Spleen (tissue), 11 donors: ENCODE data around the gene CYP1A2. TPM values are rescaled to one million over a fixed set of nuclear protein-coding genes. Genes with fewer than 3 reads are reported as not detected.

ENCODE experiments used
- DNase-seq: peaks from one replicate; pipeline ENCODE4 v3.0.0-alpha.2; 2020
- H3K27ac ChIP-seq, 8 donors: fragments of 200-600 bp; sonication (generic) in 7 of 8; 1 replicate in 4 of 8; 2 replicates in 4 of 8; pipeline versions ENCODE4 v1.5.0 to v1.8.0; 2016 to 2021; ENCODE audit warnings: inconsistent platforms in 4 of 8, mild to moderate bottlenecking in 4 of 8, moderate library complexity in 1 of 8
- H3K27me3 ChIP-seq, 7 donors: fragments of 200-600 bp; sonication (generic) in 6 of 7; replicated peaks in 1 of 7; 1 replicate in 4 of 7; 2 replicates in 3 of 7; pipeline versions ENCODE4 v1.5.0 to v1.8.0; 2016 to 2021; ENCODE audit warnings: inconsistent platforms in 3 of 7, mild to moderate bottlenecking in 1 of 7
- H3K36me3 ChIP-seq, 6 donors: fragments of 200-600 bp; sonication (generic) in 5 of 6; 1 replicate in 4 of 6; 2 replicates in 2 of 6; pipeline versions ENCODE4 v1.5.0 to v1.8.0; 2016 to 2021; ENCODE audit warnings: inconsistent platforms in 2 of 6
- H3K4me1 ChIP-seq, 6 donors: fragments of 200-600 bp; sonication (generic) in 5 of 6; 1 replicate in 3 of 6; 2 replicates in 3 of 6; pipeline versions ENCODE4 v1.5.0 to v1.8.0; 2016 to 2021; ENCODE audit warnings: inconsistent platforms in 3 of 6
- H3K4me3 ChIP-seq, 8 donors: fragments of 200-600 bp; sonication (generic) in 7 of 8; 1 replicate in 4 of 8; 2 replicates in 4 of 8; pipeline versions ENCODE4 v1.5.0 to v1.8.0; 2016 to 2021; ENCODE audit warnings: inconsistent platforms in 4 of 8, mild to moderate bottlenecking in 4 of 8, moderate library complexity in 2 of 8
- H3K9me3 ChIP-seq, 8 donors: fragments of 200-600 bp; sonication (generic) in 7 of 8; 1 replicate in 4 of 8; 2 replicates in 4 of 8; pipeline versions ENCODE4 v1.5.0 to v1.8.0; 2016 to 2021; ENCODE audit warnings: inconsistent platforms in 4 of 8
- POLR2A ChIP-seq, 3 donors: fragments of 450-650 bp; IDR thresholded peaks; one replicate each; pipeline ENCODE4 v1.5.1; 2017; ENCODE audit warnings: antibody characterized with exemption in 3 of 3, mild to moderate bottlenecking in 1 of 3
- POLR2AphosphoS5 ChIP-seq, 3 donors: sonication (generic); formaldehyde crosslinking; IDR thresholded peaks; one replicate each; pipeline ENCODE4 v1.5.1; 2017; ENCODE audit warnings: antibody characterized with exemption in 3 of 3
- WGBS, 5 donors: extraction: QIAGEN DNeasy Blood & Tissue Kit in 3 of 5; methylation state at CpG; one replicate each; pipeline versions ENCODE4 v1.1.5 to v1.1.7; 2013 to 2018; 5-methylcytosine and 5-hydroxymethylcytosine counted together
- intact Hi-C: fragments of 100-400 bp; cut with DNase I; formaldehyde crosslinking; loops from one replicate; pipeline ENCODE4 v1.15.0; 2023; ENCODE audit warnings: low total_unique reads
- polyA plus RNA-seq, 3 donors: library from polyadenylated mRNA; stranded (reverse); fragments of 200-250 nt; gene quantifications; one replicate each; pipeline ENCODE4 v1.2.1, GENCODE V29; 2013
- total RNA-seq, 7 donors: library from RNA; depleted of rRNA in 3 of 7; stranded (reverse); fragments of >200 nt in 3 of 7; fragmentation: NEBNext Ultra II Directional in 4 of 7; extraction: Animal tissue kit (Norgen Biotek cat#: 25700) in 4 of 7; gene quantifications; one replicate each; pipeline versions ENCODE4 v1.1.0 to v1.2.1, GENCODE V29; 2016 to 2021
- TF ChIP-seq, protein P1 (sequence below), 11 experiments: fragments of 200-600 bp in 7 of 11; fragments of 450-650 bp in 4 of 11; sonication (generic) in 4 of 11; IDR thresholded peaks in 8 of 11; conservative IDR thresholded peaks in 3 of 11; 1 replicate in 7 of 11; 2 replicates in 4 of 11; pipeline versions ENCODE4 v1.4.0 to v1.8.0; 2016 to 2021; ENCODE audit warnings: antibody characterized with exemption in 11 of 11, inconsistent platforms in 4 of 11, mild to moderate bottlenecking in 1 of 11
- donor health status: healthy with polysubstance abuse.
- donor health status: DM: no; HTN: no; CAD: no; lungs with moderate emphysema.
- donor health status: DM: no; HTN: no; CAD: no.
- donor health status: Bipolar disorder and iron deficiency.
- donor health status: healthy.
- donor health status: DM: no; HTN: no; CAD: no.
- donor health status: DM: yes; HTN: yes; CAD: no.

The CYP1A2 gene
- total and polyA plus RNA-seq, 10 donors, result not detected

DNA sequence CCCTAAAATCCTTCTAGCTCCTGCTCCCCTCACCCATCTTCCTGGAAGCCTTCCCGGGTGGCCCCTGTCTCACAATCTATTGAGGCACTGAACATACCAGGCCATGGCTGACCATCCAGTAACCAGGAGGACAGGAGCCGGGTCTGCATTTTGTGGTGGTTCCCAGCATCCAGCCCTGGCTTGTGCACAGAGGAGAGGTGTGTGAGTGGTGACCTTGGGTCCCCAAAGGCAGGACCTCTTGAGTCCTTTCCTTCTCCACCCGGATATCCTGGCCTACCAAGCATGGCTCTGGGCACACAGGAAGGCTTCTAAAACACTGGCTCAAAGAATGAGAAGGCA, 41.1 kb downstream of the CYP1A2 start:
- peaks cover 0 to 45% (median 0%) of the 10 kb centered on the region in 6 donors for H3K36me3 ChIP-seq
- 3 to 13% (median 10%) methylated on average over 3 of the region's 3 CpGs for WGBS, 5 donors
- no peak for DNase-seq
- H3K27ac ChIP-seq, result peak overlapping the region; percentile 94 to 99 (median 96)
- intact Hi-C loops, result no loop called here
- peak overlapping the region; percentile 45 to 98 (median 51) for H3K4me3 ChIP-seq
- H3K9me3 ChIP-seq, result no peaks in the 10 kb centered on the region
- no peaks in the 10 kb centered on the region for H3K27me3 ChIP-seq
- no peak for TF ChIP-seq POLR2AphosphoS5 (IDR thresholded peaks at IDR 0.05)
- no peak for TF ChIP-seq POLR2A (IDR thresholded peaks at IDR 0.05)
- TF ChIP-seq, protein P1, sequence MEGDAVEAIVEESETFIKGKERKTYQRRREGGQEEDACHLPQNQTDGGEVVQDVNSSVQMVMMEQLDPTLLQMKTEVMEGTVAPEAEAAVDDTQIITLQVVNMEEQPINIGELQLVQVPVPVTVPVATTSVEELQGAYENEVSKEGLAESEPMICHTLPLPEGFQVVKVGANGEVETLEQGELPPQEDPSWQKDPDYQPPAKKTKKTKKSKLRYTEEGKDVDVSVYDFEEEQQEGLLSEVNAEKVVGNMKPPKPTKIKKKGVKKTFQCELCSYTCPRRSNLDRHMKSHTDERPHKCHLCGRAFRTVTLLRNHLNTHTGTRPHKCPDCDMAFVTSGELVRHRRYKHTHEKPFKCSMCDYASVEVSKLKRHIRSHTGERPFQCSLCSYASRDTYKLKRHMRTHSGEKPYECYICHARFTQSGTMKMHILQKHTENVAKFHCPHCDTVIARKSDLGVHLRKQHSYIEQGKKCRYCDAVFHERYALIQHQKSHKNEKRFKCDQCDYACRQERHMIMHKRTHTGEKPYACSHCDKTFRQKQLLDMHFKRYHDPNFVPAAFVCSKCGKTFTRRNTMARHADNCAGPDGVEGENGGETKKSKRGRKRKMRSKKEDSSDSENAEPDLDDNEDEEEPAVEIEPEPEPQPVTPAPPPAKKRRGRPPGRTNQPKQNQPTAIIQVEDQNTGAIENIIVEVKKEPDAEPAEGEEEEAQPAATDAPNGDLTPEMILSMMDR (IDR thresholded peaks at IDR 0.05 in 8 of 11, conservative IDR thresholded peaks at IDR 0.05 in 3 of 11), result no peak
- peaks cover 93 to 100% (median 99%) of the 10 kb centered on the region in 6 donors for H3K4me1 ChIP-seq

DNA sequence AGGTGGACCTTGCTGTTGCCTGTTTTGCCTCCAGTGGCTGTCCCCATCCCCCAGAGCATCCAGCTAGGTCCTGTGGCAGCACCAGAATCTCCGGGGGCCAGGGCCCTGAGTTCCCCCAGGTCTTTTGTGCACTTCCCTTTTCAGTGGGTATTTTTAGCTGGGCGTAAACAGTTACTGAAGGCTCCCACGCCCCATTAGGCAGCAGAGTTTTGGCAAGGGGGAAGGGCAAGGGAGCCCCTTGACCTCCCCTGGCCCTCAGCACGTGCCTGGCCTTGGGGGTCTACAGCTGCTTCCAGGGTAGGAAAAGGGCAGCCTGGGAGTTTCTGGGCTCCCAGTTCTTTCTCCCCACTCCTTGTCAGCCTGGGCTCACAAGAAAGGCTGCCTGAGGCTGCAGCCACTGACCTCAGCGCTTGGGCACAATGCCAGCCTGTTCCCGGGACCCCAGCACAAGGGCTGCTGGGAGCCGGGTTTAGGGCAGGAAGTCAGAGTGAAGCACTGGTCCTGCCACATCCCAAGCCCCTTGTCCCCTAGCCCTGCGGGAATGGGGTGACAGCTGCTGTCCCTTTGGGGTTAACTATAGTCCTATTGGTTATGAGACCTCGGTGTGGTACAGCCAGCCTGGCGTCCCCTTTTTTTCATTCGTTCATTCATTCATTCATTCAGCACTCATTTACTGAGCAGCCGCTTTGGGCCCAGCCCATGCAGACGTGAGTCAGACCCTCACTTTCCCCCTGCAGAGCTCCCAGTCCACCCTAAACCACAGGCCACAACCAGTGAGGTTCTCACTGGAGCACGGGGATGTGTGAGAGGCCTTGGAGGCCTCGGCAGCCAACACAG, 41.7 kb downstream of the CYP1A2 start:
- 3 to 7% (median 5%) methylated on average over 15 of the region's 15 CpGs for WGBS, 5 donors
- peak overlapping the region in 7 of 8 donors; percentile 46 to 98 (median 52) for H3K4me3 ChIP-seq

DNA sequence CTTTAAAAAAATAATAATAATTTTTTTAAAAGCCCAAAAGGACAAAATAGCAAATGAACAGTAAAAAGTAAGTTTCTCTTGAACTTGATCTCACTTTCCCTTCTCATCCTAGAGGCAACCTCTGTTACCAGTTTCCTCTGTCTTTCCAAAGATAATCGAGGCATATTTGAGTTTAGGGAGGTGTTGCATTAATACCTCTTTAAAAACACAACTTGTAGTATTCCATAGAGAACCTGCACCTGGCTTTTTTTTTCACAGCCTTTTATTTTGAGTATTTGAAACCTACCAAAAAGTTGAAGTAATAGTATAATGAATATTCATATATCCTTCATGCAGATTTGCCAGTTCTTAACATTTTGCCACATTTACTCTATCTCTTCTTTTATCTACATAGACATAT, 42.4 kb downstream of the CYP1A2 start:
- TF ChIP-seq, protein P1 (IDR thresholded peaks at IDR 0.05 in 8 of 11, conservative IDR thresholded peaks at IDR 0.05 in 3 of 11), result no peak
- TF ChIP-seq POLR2A (IDR thresholded peaks at IDR 0.05) (no peak), POLR2AphosphoS5 (IDR thresholded peaks at IDR 0.05) (no peak)

More for the DNA sequence above, 41.7 kb downstream of the CYP1A2 start:
- DNase-seq, result peak; percentile 90
- TF ChIP-seq POLR2AphosphoS5 (IDR thresholded peaks at IDR 0.05) (peak; percentile 77 to 83 (median 83)), POLR2A (IDR thresholded peaks at IDR 0.05) (no peak)
- TF ChIP-seq, protein P1 (IDR thresholded peaks at IDR 0.05 in 8 of 11, conservative IDR thresholded peaks at IDR 0.05 in 3 of 11), result no peak
- H3K27ac ChIP-seq, result peak overlapping the region; percentile 94 to 99 (median 96)
- no peaks in the 10 kb centered on the region for H3K9me3 ChIP-seq
- peaks cover 93 to 100% (median 99%) of the 10 kb centered on the region in 6 donors for H3K4me1 ChIP-seq
- no peaks in the 10 kb centered on the region for H3K27me3 ChIP-seq
- intact Hi-C loops, result no loop called here
- H3K36me3 ChIP-seq, result peaks cover 0 to 45% (median 2%) of the 10 kb centered on the region in 6 donors

DNA sequence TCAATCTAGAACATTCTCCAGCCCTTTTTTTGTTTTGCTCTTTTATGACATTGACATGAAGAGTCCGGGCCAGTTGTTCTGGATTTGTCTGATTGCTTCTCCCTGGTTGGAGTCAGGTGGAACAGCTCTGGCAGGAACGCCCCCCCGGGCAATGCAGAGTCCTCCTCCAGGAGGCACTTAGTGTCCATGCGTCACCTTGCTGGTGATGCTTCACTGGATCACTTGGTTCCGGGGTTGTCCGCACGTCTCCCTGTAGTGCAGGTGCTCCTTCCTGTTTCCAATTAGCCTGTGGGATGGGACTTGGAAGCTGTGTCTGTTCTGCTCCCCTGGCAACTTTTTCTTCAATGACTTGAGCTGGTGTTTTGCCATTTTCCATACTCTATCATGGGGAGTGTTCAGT, 43.0 kb downstream of the CYP1A2 start:
- Histone ChIP-seq H3K27ac (peak overlapping the region; percentile 94 to 99 (median 96)), H3K4me1 (peaks cover 95 to 100% (median 99%) of the 10 kb centered on the region in 6 donors), H3K27me3 (no peaks in the 10 kb centered on the region), H3K9me3 (no peaks in the 10 kb centered on the region), H3K4me3 (peak overlapping the region in 2 of 8 donors; percentile 3 to 47), H3K36me3 (peaks cover 0 to 49% (median 3%) of the 10 kb centered on the region in 6 donors)
- TF ChIP-seq, protein P1 (IDR thresholded peaks at IDR 0.05 in 8 of 11, conservative IDR thresholded peaks at IDR 0.05 in 3 of 11), result no peak
- no peak for TF ChIP-seq POLR2A (IDR thresholded peaks at IDR 0.05)
- TF ChIP-seq POLR2AphosphoS5 (IDR thresholded peaks at IDR 0.05), result peak in 1 of 3 donors; percentile 27
- peak; percentile 80 for DNase-seq
- WGBS, 5 donors, result 54 to 76% (median 68%) methylated on average over 7 of the region's 7 CpGs
- intact Hi-C loops, result no loop called here

More for the DNA sequence above, 42.4 kb downstream of the CYP1A2 start:
- peak overlapping the region; percentile 94 to 99 (median 96) for H3K27ac ChIP-seq
- no peaks in the 10 kb centered on the region for H3K27me3 ChIP-seq
- peaks cover 0 to 48% (median 3%) of the 10 kb centered on the region in 6 donors for H3K36me3 ChIP-seq
- DNase-seq, result no peak
- intact Hi-C loops, result no loop called here
- H3K4me1 ChIP-seq, result peaks cover 95 to 100% (median 99%) of the 10 kb centered on the region in 6 donors
- H3K4me3 ChIP-seq, result peak overlapping the region in 5 of 8 donors; percentile 47 to 98 (median 83)
- 4 to 18% (median 11%) methylated on average over 1 of the region's 1 CpG for WGBS, 5 donors
- H3K9me3 ChIP-seq, result no peaks in the 10 kb centered on the region
